Bronchial epithelial cell (primary cell): ENCODE results near the gene PODXL. TPM values are rescaled to one million over a fixed set of nuclear protein-coding genes. Genes with fewer than 3 reads are reported as not detected.
A peak's percentile ranks its signal among the peaks of the same experiment; 100 is the strongest.

Source experiments
- DNase-seq: peaks from one replicate; pipeline ENCODE4 v3.0.0-alpha.2; 2010; ENCODE audit warnings: low read depth
- FAIRE-seq: peaks from 2 replicates; lab custom pipeline; 2011; peaks lifted over from hg19 to GRCh38; lab: Jason Lieb, UNC
- H3K27me3 ChIP-seq: 2 replicates; pipeline ENCODE4 v1.5.1; 2011; ENCODE audit warnings: low read length; ENCODE audit not compliant: control insufficient read depth, insufficient read depth
- H3K36me3 ChIP-seq: 2 replicates; pipeline ENCODE4 v1.5.1; 2011; ENCODE audit warnings: low read length; ENCODE audit not compliant: control insufficient read depth, insufficient read depth
- H3K4me3 ChIP-seq: 2 replicates; pipeline ENCODE4 v1.5.1; 2011; ENCODE audit warnings: mild to moderate bottlenecking, low read depth, low read length, control low read depth
- total RNA-seq: library from RNA; depleted of rRNA; stranded (reverse); fragments of >200 nt; gene quantifications from 2 replicates; pipeline ENCODE4 v1.2.1, GENCODE V29; 2014
- TF ChIP-seq, protein P1 (sequence below): IDR thresholded peaks from 2 replicates; pipeline ENCODE4 v1.5.1; 2011; ENCODE audit warnings: mild to moderate bottlenecking, moderate library complexity, low read length, control low read depth, inconsistent platforms; ENCODE audit not compliant: insufficient read depth, severe bottlenecking

Gene PODXL
- total RNA-seq, 1 donor from 2014 or later = 0.53 TPM

GRCh38 chr7:131587315-131587923 lies 31.0 kb upstream of the PODXL start:
- Histone ChIP-seq H3K27me3 (no peaks in the 10 kb centered on the region), H3K36me3 (no peaks in the 10 kb centered on the region), H3K4me3 (no peak overlapping the region)
- DNase-seq (no peak), FAIRE-seq (peak; percentile 70)
- TF ChIP-seq, protein P1, sequence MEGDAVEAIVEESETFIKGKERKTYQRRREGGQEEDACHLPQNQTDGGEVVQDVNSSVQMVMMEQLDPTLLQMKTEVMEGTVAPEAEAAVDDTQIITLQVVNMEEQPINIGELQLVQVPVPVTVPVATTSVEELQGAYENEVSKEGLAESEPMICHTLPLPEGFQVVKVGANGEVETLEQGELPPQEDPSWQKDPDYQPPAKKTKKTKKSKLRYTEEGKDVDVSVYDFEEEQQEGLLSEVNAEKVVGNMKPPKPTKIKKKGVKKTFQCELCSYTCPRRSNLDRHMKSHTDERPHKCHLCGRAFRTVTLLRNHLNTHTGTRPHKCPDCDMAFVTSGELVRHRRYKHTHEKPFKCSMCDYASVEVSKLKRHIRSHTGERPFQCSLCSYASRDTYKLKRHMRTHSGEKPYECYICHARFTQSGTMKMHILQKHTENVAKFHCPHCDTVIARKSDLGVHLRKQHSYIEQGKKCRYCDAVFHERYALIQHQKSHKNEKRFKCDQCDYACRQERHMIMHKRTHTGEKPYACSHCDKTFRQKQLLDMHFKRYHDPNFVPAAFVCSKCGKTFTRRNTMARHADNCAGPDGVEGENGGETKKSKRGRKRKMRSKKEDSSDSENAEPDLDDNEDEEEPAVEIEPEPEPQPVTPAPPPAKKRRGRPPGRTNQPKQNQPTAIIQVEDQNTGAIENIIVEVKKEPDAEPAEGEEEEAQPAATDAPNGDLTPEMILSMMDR = no peak

DNA sequence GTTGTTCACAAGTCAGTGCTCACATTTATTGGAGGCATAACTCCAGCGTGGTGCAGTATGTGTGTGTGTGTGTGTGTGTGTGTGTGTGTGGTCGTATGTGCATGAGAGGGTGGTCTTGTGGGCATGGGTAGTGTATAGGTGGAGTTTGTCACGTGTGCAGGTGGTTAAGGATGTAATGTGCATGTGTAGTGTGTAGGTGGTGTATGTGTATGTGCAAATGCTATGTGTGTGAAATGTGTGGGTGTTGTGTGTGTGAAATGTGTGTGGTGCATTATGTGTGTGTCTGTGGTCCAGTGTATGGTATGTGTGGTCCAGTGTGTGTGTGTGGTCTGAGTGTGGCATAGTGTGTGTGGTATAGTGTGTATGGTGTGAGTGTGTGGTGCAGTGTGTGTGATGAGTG lies 30.3 kb upstream of the PODXL start:
- H3K4me3 ChIP-seq = no peak overlapping the region
- DNase-seq (no peak), FAIRE-seq (peak; percentile 7)
- no peaks in the 10 kb centered on the region for H3K27me3 ChIP-seq
- no peaks in the 10 kb centered on the region for H3K36me3 ChIP-seq
- TF ChIP-seq, protein P1 = no peak

- no peaks in the 10 kb centered on the region for H3K27me3 ChIP-seq
- no peaks in the 10 kb centered on the region for H3K36me3 ChIP-seq
- FAIRE-seq (no peak), DNase-seq (no peak)
- H3K4me3 ChIP-seq = no peak overlapping the region
- TF ChIP-seq, protein P1 = no peak
These were observed 29.8 kb upstream of the PODXL start for GRCh38 chr7:131586259-131586658.

DNA sequence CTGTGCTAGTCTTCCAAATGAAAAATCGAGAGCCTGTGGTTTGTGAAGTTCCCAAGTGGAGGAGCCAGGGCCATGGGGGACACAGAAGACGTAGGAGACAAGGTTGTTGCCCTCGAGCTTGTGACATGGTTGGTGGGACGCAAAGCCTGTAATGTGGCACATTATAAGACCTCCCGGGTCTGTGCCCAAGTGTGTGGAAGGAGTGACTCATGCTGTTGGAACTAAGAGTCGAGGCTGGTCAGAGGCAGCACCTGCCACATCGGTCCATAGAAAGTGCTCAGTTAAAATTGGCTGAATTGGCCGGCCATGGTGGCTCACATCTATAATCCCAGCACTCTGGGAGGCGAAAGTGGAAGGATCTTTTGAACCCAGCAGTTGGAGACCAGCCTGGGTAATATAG lies 27.0 kb upstream of the PODXL start:
- no peaks in the 10 kb centered on the region for H3K27me3 ChIP-seq
- H3K36me3 ChIP-seq = no peaks in the 10 kb centered on the region
- FAIRE-seq (no peak), DNase-seq (no peak)
- TF ChIP-seq, protein P1 = no peak
- H3K4me3 ChIP-seq = no peak overlapping the region

DNA sequence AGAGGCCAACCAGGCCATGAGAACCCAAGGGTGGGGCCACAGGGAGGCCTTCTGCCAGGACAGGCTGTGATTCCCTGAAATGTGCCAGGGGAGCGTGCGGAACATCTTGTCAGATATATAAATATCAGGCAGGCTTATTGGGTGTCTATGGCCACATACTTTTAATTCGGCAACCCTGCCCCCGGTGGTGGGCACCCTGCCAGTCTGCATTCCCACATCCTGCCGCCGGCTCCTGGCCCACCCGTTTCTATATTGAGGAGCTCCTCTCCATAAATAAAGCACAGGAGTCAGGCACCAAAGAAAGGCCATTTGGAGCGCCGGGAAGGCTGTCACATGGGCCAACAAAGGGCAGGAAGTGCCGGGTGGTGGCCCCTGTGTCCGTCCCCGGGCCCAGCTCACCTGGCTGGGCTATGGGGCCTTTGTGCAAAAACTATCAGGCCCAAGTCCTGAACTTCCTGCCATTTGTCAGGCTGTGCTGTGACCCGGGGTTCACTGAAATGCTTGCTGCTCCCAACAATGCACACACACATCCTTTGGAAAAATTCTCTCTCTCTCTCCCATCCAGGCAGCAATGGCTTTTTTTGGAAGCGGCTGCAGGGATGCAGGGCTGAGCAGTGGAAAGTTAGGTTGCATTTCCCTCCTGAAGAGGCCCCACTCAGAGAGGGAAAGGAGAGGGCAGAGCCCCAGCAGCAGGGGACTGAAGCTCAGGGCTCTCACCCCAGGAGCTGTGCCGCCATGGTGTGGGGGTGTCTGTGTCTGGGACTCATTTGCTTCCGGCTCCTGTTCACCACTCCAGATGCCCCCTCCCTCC lies 25.0 kb upstream of the PODXL start:
- DNase-seq (no peak), FAIRE-seq (no peak)
- no peak overlapping the region for H3K4me3 ChIP-seq
- TF ChIP-seq, protein P1 = no peak
- no peaks in the 10 kb centered on the region for H3K36me3 ChIP-seq
- no peaks in the 10 kb centered on the region for H3K27me3 ChIP-seq
